Measurements from ENCODE around the gene STEAP1.
"Not testable (repeated sequence)": the region's sequence is repeated elsewhere in the genome, so short reads cannot be mapped to it uniquely, and the experiment has no call there.

Gene STEAP1

GRCh38 chr7:90153943-90154771 lies at the start of gene STEAP1:
TSS of gene STEAP1 (plus strand) at chr7:90154469. CDS start at chr7:90159789, 5,320 bp downstream.
- not testable (repeated sequence) for H3K27ac ChIP-seq (ENCODE audit: low read length); H3K36me3 ChIP-seq (ENCODE audit: insufficient read depth, low read depth, low read length); H3K9me3 ChIP-seq (ENCODE audit: insufficient read depth, low read depth, low read length); H3K4me1 ChIP-seq (ENCODE audit: insufficient read depth, low read length)
- peak within 1 kb of the TSS; percentile 77 for H3K4me3 ChIP-seq (ENCODE audit: low read length)
- H3K27me3 ChIP-seq (ENCODE audit: insufficient read depth, low read length), result peaks cover 11% of the 10 kb centered on the region
- peak within 1 kb of the TSS; percentile 53; the same call in 1 of the 2 replicates for H3K9ac ChIP-seq (ENCODE audit: low read depth, low read length)

- H3K27me3 ChIP-seq (ENCODE audit: insufficient read depth, low read length), result peaks cover 27% of the 10 kb centered on the region
- not testable (repeated sequence) for H3K27ac ChIP-seq (ENCODE audit: low read length); H3K9me3 ChIP-seq (ENCODE audit: insufficient read depth, low read depth, low read length); H3K36me3 ChIP-seq (ENCODE audit: insufficient read depth, low read depth, low read length); H3K4me1 ChIP-seq (ENCODE audit: insufficient read depth, low read length); H3K4me3 ChIP-seq (ENCODE audit: low read length); H3K9ac ChIP-seq (ENCODE audit: low read depth, low read length)
Measured at GRCh38 chr7:90114972-90115371, 39.3 kb upstream of the STEAP1 start.

- not testable (repeated sequence) for H3K9ac ChIP-seq (ENCODE audit: low read depth, low read length); H3K36me3 ChIP-seq (ENCODE audit: insufficient read depth, low read depth, low read length); H3K27ac ChIP-seq (ENCODE audit: low read length); H3K4me1 ChIP-seq (ENCODE audit: insufficient read depth, low read length); H3K9me3 ChIP-seq (ENCODE audit: insufficient read depth, low read depth, low read length)
- H3K4me3 ChIP-seq (ENCODE audit: low read length), result peak overlapping the region; percentile 80
- H3K27me3 ChIP-seq (ENCODE audit: insufficient read depth, low read length), result peaks cover 31% of the 10 kb centered on the region
Measured at GRCh38 chr7:90118551-90119177, 35.6 kb upstream of the STEAP1 start.

- Histone ChIP-seq H3K9ac (ENCODE audit: low read depth, low read length) (peak overlapping the region; percentile 74; the same call in 1 of the 2 replicates), H3K4me1 (ENCODE audit: insufficient read depth, low read length) (no peaks in the 10 kb centered on the region), H3K36me3 (ENCODE audit: insufficient read depth, low read depth, low read length) (no peaks in the 10 kb centered on the region), H3K27me3 (ENCODE audit: insufficient read depth, low read length) (peaks cover 31% of the 10 kb centered on the region), H3K9me3 (ENCODE audit: insufficient read depth, low read depth, low read length) (no peaks in the 10 kb centered on the region), H3K27ac (ENCODE audit: low read length) (no peak overlapping the region), H3K4me3 (ENCODE audit: low read length) (peak overlapping the region; percentile 80)
Measured at GRCh38 chr7:90119178-90119971, 34.9 kb upstream of the STEAP1 start.

GRCh38 chr7:90120205-90120604 lies 34.1 kb upstream of the STEAP1 start:
- not testable (repeated sequence) for H3K27ac ChIP-seq (ENCODE audit: low read length); H3K9me3 ChIP-seq (ENCODE audit: insufficient read depth, low read depth, low read length); H3K36me3 ChIP-seq (ENCODE audit: insufficient read depth, low read depth, low read length); H3K4me1 ChIP-seq (ENCODE audit: insufficient read depth, low read length); H3K9ac ChIP-seq (ENCODE audit: low read depth, low read length)
- H3K4me3 ChIP-seq (ENCODE audit: low read length), result peak overlapping the region; percentile 80; the same call in 1 of the 2 replicates
- peaks cover 31% of the 10 kb centered on the region for H3K27me3 ChIP-seq (ENCODE audit: insufficient read depth, low read length)

GRCh38 chr7:90131746-90132145 lies 22.5 kb upstream of the STEAP1 start:
- H3K9ac ChIP-seq (ENCODE audit: low read depth, low read length); H3K4me1 ChIP-seq (ENCODE audit: insufficient read depth, low read length); H3K4me3 ChIP-seq (ENCODE audit: low read length); H3K27ac ChIP-seq (ENCODE audit: low read length); H3K9me3 ChIP-seq (ENCODE audit: insufficient read depth, low read depth, low read length); H3K36me3 ChIP-seq (ENCODE audit: insufficient read depth, low read depth, low read length); H3K27me3 ChIP-seq (ENCODE audit: insufficient read depth, low read length): not testable (repeated sequence)

GRCh38 chr7:90147079-90147960 lies 6.9 kb upstream of the STEAP1 start:
- H3K36me3 ChIP-seq (ENCODE audit: insufficient read depth, low read depth, low read length); H3K9ac ChIP-seq (ENCODE audit: low read depth, low read length); H3K27me3 ChIP-seq (ENCODE audit: insufficient read depth, low read length); H3K9me3 ChIP-seq (ENCODE audit: insufficient read depth, low read depth, low read length); H3K4me3 ChIP-seq (ENCODE audit: low read length); H3K27ac ChIP-seq (ENCODE audit: low read length); H3K4me1 ChIP-seq (ENCODE audit: insufficient read depth, low read length): not testable (repeated sequence)

- H3K4me3 ChIP-seq (ENCODE audit: low read length); H3K9ac ChIP-seq (ENCODE audit: low read depth, low read length); H3K27me3 ChIP-seq (ENCODE audit: insufficient read depth, low read length); H3K36me3 ChIP-seq (ENCODE audit: insufficient read depth, low read depth, low read length); H3K4me1 ChIP-seq (ENCODE audit: insufficient read depth, low read length); H3K27ac ChIP-seq (ENCODE audit: low read length); H3K9me3 ChIP-seq (ENCODE audit: insufficient read depth, low read depth, low read length): not testable (repeated sequence)
Measured at GRCh38 chr7:90149428-90149827, 4.8 kb upstream of the STEAP1 start.

GRCh38 chr7:90151884-90152283 lies 2.4 kb upstream of the STEAP1 start:
- not testable (repeated sequence) for H3K27ac ChIP-seq (ENCODE audit: low read length)

GRCh38 chr7:90152642-90153253 lies 1.5 kb upstream of the STEAP1 start:
- H3K36me3 ChIP-seq (ENCODE audit: insufficient read depth, low read depth, low read length); H3K9ac ChIP-seq (ENCODE audit: low read depth, low read length); H3K4me3 ChIP-seq (ENCODE audit: low read length); H3K27ac ChIP-seq (ENCODE audit: low read length); H3K4me1 ChIP-seq (ENCODE audit: insufficient read depth, low read length); H3K9me3 ChIP-seq (ENCODE audit: insufficient read depth, low read depth, low read length): not testable (repeated sequence)
- peaks cover 11% of the 10 kb centered on the region for H3K27me3 ChIP-seq (ENCODE audit: insufficient read depth, low read length)

More at GRCh38 chr7:90151884-90152283, 2.4 kb upstream of the STEAP1 start:
- H3K4me1 ChIP-seq (ENCODE audit: insufficient read depth, low read length); H3K9me3 ChIP-seq (ENCODE audit: insufficient read depth, low read depth, low read length); H3K36me3 ChIP-seq (ENCODE audit: insufficient read depth, low read depth, low read length); H3K9ac ChIP-seq (ENCODE audit: low read depth, low read length): not testable (repeated sequence)
- H3K27me3 ChIP-seq (ENCODE audit: insufficient read depth, low read length), result peaks cover 11% of the 10 kb centered on the region
- 0 out of 2 replicates have a peak overlapping the region, but pooled peaks have one; percentile 22 for H3K4me3 ChIP-seq (ENCODE audit: low read length)

GRCh38 chr7:90155206-90155605 lies 937 bp downstream of the STEAP1 start:
- H3K27ac ChIP-seq (ENCODE audit: low read length), result no peak overlapping the region
- no peaks in the 10 kb centered on the region; the same call in 1 of the 2 replicates for H3K4me1 ChIP-seq (ENCODE audit: insufficient read depth, low read length)
- H3K9me3 ChIP-seq (ENCODE audit: insufficient read depth, low read depth, low read length), result no peaks in the 10 kb centered on the region
- no peak overlapping the region for H3K4me3 ChIP-seq (ENCODE audit: low read length)
- H3K9ac ChIP-seq (ENCODE audit: low read depth, low read length), result no peak overlapping the region
- peaks cover 11% of the 10 kb centered on the region for H3K27me3 ChIP-seq (ENCODE audit: insufficient read depth, low read length)
- no peaks in the 10 kb centered on the region for H3K36me3 ChIP-seq (ENCODE audit: insufficient read depth, low read depth, low read length)

Data from iPS-20b (cell line).